KOPT-K1 (cell line): Measurements from ENCODE around the gene SGPP2.
"Not testable (repeated sequence)": the region's sequence is repeated elsewhere in the genome, so short reads cannot be mapped to it uniquely, and the experiment has no call there.

Experiments used
- H3K27ac ChIP-seq: fragments of 200-600 bp; sonication (generic); 2 replicates; pipeline ENCODE4 v1.5.1; 2016; ENCODE audit warnings: antibody characterized with exemption, mild to moderate bottlenecking, low read depth, low read length; ENCODE audit not compliant: poor library complexity, severe bottlenecking
- H3K36me3 ChIP-seq: fragments of 200-600 bp; sonication (generic); 2 replicates; pipeline ENCODE4 v1.5.1; 2017; ENCODE audit warnings: antibody characterized with exemption, mild to moderate bottlenecking, low read length, moderate library complexity; ENCODE audit not compliant: insufficient read depth
- H3K9me3 ChIP-seq: fragments of 200-600 bp; sonication (generic); 2 replicates; pipeline ENCODE4 v1.5.1; 2017; ENCODE audit warnings: antibody characterized with exemption, low read length, mild to moderate bottlenecking; ENCODE audit not compliant: insufficient read depth, poor library complexity, severe bottlenecking

Gene SGPP2

GRCh38 chr2:222420508-222420907 lies 3.8 kb upstream of the SGPP2 start:
- Histone ChIP-seq H3K36me3 (no peaks in the 10 kb centered on the region), H3K9me3 (no peaks in the 10 kb centered on the region), H3K27ac (no peak overlapping the region)

- Histone ChIP-seq H3K27ac (no peak overlapping the region), H3K9me3 (no peaks in the 10 kb centered on the region), H3K36me3 (no peaks in the 10 kb centered on the region)
Measured at GRCh38 chr2:222421626-222422025, 2.7 kb upstream of the SGPP2 start.

- Histone ChIP-seq H3K9me3 (no peaks in the 10 kb centered on the region), H3K36me3 (no peaks in the 10 kb centered on the region), H3K27ac (no peak overlapping the region)
Measured at GRCh38 chr2:222423186-222423585, 1.2 kb upstream of the SGPP2 start.

- no peak overlapping the region for H3K27ac ChIP-seq
- no peaks in the 10 kb centered on the region for H3K9me3 ChIP-seq
- no peaks in the 10 kb centered on the region for H3K36me3 ChIP-seq
Measured at GRCh38 chr2:222423632-222424275, 589 bp upstream of the SGPP2 start.

- Histone ChIP-seq H3K9me3 (no peaks in the 10 kb centered on the region), H3K36me3 (no peaks in the 10 kb centered on the region), H3K27ac (no peak overlapping the region)
Measured at GRCh38 chr2:222424729-222425671, 657 bp downstream of the SGPP2 start.

GRCh38 chr2:222427646-222428301 lies 3.4 kb downstream of the SGPP2 start:
- no peaks in the 10 kb centered on the region for H3K9me3 ChIP-seq
- no peak overlapping the region for H3K27ac ChIP-seq
- no peaks in the 10 kb centered on the region for H3K36me3 ChIP-seq

- no peak overlapping the region for H3K27ac ChIP-seq
- H3K36me3 ChIP-seq = no peaks in the 10 kb centered on the region
- H3K9me3 ChIP-seq = no peaks in the 10 kb centered on the region
Measured at GRCh38 chr2:222430071-222430470, 5.7 kb downstream of the SGPP2 start.

GRCh38 chr2:222430681-222431080 lies 6.3 kb downstream of the SGPP2 start:
- Histone ChIP-seq H3K36me3 (no peaks in the 10 kb centered on the region), H3K27ac (no peak overlapping the region), H3K9me3 (no peaks in the 10 kb centered on the region)

GRCh38 chr2:222431869-222432268 lies 7.5 kb downstream of the SGPP2 start:
- Histone ChIP-seq H3K36me3 (no peaks in the 10 kb centered on the region), H3K27ac (no peak overlapping the region), H3K9me3 (no peaks in the 10 kb centered on the region)

- Histone ChIP-seq H3K36me3 (no peaks in the 10 kb centered on the region), H3K27ac (no peak overlapping the region), H3K9me3 (no peaks in the 10 kb centered on the region)
Measured at GRCh38 chr2:222433332-222434173, 9.2 kb downstream of the SGPP2 start.

GRCh38 chr2:222434204-222434603 lies 9.9 kb downstream of the SGPP2 start:
- H3K27ac ChIP-seq = no peak overlapping the region
- no peaks in the 10 kb centered on the region for H3K36me3 ChIP-seq

GRCh38 chr2:222435400-222436039 lies 11.2 kb downstream of the SGPP2 start:
- H3K36me3 ChIP-seq, H3K9me3 ChIP-seq, H3K27ac ChIP-seq: not testable (repeated sequence)

More at GRCh38 chr2:222434204-222434603, 9.9 kb downstream of the SGPP2 start:
- no peaks in the 10 kb centered on the region for H3K9me3 ChIP-seq

- H3K36me3 ChIP-seq = no peaks in the 10 kb centered on the region
- H3K9me3 ChIP-seq = no peaks in the 10 kb centered on the region
- H3K27ac ChIP-seq = no peak overlapping the region
Measured at GRCh38 chr2:222436040-222436413, 11.7 kb downstream of the SGPP2 start.

GRCh38 chr2:222439692-222440091 lies 15.3 kb downstream of the SGPP2 start:
- Histone ChIP-seq H3K36me3 (no peaks in the 10 kb centered on the region), H3K9me3 (no peaks in the 10 kb centered on the region), H3K27ac (no peak overlapping the region)
